NCI-H2107 treated with DMSO at 0.1 percent for 48 hours (cell line): ENCODE data around the gene PCP4.

ENCODE experiments used
- DNase-seq: peaks from one replicate; lab custom pipeline; 2025; ENCODE audit not compliant: unreplicated experiment; lab: John Stamatoyannopoulos, UW

Gene PCP4

DNA sequence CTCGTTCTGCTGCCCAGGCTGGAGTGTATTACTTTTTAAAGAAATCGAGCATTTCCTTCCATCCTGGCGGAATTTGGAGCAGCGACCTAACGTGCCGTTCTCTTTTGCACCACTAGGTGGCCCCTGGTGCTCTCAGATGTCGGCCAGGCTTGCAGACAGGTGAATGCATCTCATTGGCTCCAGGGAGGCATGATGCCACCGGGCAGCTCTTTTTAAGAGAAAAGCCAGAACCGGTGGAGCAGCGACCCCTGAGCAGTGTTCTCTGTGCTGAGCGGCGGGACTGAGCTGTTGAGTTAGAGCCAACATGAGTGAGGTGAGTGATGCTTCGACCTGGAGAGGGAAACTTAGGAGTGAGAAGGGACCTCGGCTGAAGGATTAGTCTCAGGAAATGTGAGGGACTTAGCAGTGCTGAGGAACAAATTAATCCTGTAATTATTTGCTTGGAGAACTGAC lies at the start of gene PCP4:
Gene PCP4 (plus strand): TSS at position 241 of the 453 bp plus-strand sequence. CDS start 64 bp downstream, at position 305.
- DNase-seq = peak; percentile 80

DNA sequence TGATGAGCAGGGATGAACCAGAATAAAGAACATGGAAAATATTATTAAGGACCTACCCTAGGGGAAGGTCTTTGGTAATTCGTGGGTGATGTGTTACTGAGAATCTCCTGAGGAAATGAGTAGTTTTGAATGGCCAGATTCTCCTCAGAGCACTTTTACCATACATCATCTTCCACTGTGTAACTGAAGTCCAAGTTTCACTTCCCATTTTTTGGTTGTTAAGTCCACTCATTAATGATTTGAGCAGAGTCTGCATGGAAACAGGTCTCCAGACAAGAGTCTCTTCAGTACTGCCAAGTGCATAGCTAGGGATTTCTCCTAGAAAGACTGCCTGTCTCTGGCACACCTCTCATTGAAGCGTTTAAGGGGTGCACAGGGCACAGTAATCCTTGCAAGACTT lies 48.7 kb upstream of the PCP4 start:
- no peak for DNase-seq

DNA sequence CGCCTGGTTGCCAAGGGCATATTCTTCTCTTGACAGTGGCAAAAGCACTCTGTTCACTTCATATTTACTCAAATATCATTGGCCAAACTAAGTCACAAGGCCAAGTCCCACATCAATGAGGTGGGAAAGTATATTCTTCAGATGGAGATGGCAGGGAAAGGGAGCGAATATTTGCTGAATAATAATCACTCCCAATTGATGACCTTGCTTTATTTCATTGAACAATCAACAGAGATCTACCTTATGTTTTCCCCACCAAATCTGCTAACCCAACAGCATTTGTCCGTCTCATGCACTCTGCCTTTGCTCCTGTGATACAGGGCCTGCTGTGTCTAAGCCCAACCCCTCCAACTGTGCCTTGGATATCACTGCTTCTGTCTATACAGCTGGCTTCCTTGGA lies 45.2 kb upstream of the PCP4 start:
- DNase-seq = no peak

DNA sequence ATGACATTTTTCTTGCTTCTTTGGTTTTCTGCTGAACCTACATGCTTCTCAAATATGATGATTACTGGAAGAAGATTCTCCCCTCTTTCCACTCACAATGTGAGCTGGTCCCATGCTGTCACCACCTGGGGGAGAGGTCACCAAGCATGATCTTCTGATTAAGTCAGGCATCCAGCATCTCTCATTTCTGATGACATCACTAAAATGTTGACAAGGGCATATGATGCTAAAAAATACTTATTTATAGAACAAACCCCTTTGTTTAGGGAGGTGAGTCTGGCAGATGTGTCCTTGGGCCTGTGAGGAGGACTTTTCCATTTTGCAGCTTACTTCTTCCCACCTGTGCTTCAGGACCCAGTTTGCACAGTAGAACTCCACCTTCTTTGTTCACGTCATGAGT lies 42.0 kb upstream of the PCP4 start:
- DNase-seq = no peak

- DNase-seq = no peak
These were observed 32.7 kb upstream of the PCP4 start for GRCh38 chr21:39834543-39834942.

- no peak for DNase-seq
These were observed 29.3 kb upstream of the PCP4 start for GRCh38 chr21:39837861-39838359.

DNA sequence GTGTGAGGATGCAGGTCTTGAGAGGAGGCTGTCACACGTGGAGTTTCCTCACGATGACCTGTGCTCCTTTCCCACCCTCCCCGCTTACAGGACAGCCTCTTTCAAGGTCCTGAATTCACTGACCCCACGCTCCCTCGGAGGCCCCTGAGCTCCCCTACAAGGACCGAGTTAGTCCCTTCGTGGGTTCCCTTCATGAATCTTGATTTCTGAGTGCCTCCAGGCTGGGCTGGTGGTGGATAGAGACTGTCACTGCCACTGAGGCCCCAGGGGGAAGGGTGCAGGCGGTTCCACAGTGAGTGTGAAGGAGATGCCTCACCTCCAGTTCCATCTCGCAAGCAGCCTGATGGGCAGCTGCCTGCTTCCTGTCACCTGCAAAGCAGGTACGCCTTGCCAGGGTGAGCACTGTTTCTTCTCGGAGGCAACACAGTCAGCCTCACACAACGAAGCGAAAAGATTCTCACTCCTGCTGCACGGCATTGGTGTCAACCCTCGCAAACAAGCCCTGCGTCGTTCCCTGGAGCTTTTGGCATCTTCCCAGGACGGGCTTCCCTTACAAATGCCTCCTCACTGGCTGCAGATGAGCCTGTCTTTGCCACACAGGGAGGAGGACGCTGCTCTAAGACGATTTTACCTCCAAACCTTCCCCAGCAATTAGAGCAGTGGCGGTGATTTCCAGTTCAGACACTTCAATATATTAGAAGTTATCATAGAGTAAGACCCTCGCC lies 26.7 kb upstream of the PCP4 start:
- no peak for DNase-seq

DNA sequence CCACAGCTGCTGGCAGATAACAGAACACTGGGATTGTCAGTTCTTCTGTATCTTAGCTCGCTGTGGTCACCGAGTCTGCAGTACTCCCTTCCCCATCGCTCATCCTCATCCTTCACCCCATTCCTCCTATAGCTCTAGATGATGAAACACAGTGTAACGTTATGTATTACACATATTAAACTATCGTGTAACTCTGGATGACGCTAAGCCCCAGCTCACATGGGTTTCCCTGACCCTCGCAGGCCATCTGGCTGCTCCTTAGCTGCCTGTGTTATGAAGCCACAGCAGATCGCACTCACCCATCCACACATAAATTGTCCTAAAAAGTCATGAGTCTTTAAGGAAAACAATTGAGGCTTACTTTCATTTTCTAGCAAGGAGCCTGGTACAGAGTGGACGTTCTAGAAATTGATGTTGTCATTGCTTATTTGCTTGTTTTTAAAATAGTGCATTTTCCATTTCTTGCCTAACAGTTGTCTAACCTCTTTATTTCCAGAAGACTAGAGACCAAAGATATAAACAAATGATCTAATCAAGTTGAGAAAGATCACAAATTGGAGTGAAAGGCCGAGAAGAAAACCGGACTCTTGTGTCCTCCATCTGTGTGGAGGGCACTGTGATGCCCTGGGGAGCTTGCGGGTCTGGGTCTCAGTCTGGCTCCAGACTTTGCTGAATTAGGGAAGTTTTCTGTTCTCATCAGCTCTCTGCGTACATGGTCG lies 24.3 kb upstream of the PCP4 start:
- DNase-seq = no peak

GRCh38 chr21:39843483-39843882 lies 23.8 kb upstream of the PCP4 start:
- no peak for DNase-seq

DNA sequence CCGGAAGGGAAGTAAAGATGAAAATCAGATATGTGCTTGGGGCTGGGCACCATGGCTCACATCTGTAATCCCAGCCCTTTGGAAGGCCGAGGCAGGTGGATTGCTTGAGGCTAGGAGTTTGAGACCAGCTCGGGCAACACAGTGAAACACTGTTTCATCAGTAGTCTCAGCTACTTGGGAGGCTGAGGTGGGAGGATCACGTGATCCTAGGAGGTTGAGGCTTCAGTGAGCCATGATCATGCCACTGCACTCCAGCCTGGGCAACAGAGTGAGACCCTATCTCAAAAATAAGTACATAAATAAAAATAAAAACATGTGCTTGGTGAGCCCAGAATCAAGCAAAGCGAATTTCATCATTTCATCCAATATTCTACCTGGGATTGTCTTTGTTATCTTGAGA lies 23.3 kb upstream of the PCP4 start:
- no peak for DNase-seq

- no peak for DNase-seq
These were observed 21.6 kb upstream of the PCP4 start for GRCh38 chr21:39845571-39846130.

- DNase-seq = no peak
These were observed 19.4 kb upstream of the PCP4 start for GRCh38 chr21:39847877-39848276.

DNA sequence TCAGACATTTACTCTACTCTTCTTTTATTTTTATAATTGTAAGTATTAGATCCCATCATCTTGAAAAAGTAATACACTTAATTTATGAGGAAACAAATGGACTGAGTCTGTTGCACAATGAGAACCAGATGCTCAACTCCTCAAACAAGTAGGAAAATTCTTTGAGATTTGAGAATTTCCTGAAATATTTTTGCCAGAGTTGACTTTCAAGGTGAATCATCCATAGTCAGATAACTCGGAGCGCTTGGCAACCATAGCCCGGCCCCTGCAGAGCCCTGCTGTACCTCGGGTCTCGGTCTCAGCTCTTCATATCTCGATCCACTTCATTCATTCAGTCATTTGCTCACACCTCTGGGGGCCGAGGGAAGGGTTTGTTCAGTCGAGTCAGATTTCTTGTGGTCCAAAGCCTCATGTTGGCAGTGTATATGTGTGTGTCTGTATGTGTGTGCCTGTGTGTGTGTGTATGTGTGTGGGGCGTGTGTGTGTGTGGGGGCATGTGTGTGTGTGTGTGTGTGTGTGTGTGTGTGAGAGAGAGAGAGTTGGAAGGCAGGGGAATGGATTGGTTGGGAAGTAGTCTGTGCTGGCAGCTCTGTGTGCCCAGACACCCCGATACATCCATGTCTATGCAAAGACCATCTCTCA lies 18.1 kb upstream of the PCP4 start:
- no peak for DNase-seq

DNA sequence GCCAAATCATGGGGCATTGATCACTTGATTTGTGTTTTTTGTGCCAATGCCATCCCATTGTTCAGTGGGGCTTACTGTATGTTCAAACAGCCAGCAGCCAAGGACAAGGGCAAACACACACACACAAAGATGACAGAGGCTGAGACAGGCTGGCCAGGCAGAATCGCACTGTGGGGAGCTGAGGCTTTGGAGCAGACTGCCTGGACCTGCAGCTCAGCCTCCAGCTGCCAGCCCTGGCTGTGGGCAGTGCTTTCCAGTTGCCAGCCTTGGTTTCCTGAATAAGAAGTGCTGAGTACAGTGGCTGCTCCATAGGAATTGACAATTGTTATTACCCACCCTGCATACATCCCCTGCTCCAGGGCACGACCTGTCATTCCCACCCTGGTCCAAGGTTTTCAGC lies 16.9 kb upstream of the PCP4 start:
- DNase-seq = no peak

- no peak for DNase-seq
These were observed 16.1 kb upstream of the PCP4 start for GRCh38 chr21:39851002-39851618.

DNA sequence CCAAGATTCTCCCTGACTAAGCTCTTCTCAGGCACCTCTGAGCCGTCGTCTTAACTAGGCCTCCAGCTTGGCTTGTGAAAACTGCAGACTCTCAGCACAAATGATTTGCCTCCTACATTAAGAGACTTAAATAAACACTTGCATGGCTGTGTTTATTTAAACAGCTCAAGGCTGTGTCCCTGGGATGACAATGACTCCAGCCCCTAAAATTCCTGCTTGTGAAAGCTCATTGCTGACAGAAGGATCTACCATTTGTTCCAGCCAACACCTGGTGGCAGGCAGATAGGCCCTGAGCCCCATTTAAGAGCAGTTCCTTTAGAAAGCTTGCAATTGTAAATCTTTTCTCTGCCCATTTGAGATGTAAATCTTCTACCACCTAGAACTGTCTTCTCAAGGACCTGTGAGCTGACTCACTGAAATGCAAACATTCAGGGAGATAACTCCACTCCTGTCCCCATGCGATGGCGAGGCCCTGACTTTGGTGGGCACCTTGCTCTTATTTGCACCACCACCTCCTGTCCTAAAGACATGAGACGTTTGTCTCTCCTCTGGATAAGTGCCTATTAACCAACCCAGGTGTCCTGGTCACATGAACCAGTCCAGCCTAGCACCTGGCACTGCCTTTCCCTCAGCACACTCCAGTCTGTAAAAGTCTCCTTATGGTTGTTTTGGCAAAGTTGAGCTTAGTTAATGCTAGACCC lies 15.1 kb upstream of the PCP4 start:
- DNase-seq = no peak

DNA sequence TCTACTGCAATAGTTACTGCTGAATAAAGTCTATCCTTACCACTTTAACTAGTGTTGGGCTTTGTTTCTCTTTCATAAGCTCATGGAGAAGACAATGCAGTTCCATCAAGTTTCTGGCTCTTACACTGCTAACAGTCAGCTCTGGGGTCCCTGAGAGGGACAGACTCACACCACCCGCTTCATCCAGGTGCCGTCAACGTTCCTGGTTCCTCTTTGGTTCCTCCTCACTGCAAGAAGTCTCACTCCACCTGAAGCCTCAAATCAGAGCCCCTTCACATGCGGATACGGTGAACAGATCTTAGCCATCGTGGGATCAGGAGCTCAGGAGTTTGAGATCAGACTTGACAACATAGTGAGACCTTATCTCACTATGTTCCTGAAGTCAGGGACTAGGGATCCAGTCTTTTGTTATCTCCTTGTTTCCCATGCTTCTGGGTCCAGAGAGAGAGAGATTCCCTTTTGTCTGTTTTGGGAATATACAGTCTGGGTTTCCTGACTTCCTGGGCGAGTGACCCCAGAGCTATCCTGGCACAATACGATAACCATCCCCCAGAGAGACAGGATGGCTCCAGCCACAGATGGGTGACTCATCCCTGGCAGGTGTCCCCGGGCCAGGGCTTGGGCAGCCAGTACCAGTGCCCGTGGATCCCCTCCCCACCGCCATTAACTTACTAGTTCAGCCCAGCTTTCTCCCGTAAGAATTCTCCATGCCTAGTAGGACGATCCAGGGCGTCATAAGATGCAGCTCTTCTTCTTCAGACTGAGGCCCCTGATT lies 14.3 kb upstream of the PCP4 start:
- no peak for DNase-seq

GRCh38 chr21:39854572-39854971 lies 12.7 kb upstream of the PCP4 start:
- no peak for DNase-seq

GRCh38 chr21:39855595-39855994 lies 11.6 kb upstream of the PCP4 start:
- no peak for DNase-seq

DNA sequence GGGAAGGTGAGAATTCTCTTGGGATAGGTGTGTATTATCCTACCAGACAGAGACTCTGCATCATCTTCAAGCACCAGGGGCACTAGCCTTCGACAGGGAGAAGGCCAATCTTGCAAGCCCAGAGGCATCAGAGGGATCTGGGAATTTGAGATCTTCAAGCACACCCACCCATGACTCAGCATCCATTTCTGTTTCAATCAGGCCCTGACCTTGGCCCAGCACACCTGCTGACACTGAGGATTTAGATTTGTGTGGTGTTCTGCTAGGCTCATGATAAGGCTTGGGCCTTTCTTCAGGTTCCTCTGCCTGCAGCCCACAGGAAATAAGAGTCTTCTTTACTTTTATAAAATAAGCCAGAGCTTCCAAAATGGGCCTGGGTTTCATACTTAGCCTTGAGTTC lies 6.6 kb upstream of the PCP4 start:
- DNase-seq = no peak
